IMR-90 (cell line): ENCODE data around the gene TRIO.

Experiments used
- BHLHE40 ChIP-seq: fragments of 150-350 bp; IDR thresholded peaks from 2 replicates; pipeline ENCODE4 v1.6.1; 2016; ENCODE audit warnings: mild to moderate bottlenecking, low read depth, low read length
- CEBPB ChIP-seq: IDR thresholded peaks from 2 replicates; pipeline ENCODE4 v1.6.1; 2012; ENCODE audit warnings: low read depth, low read length, improper control_type of control experiment
- ELK1 ChIP-seq: fragments of 150-350 bp; IDR thresholded peaks from 2 replicates; pipeline ENCODE4 v1.6.1; 2016; ENCODE audit warnings: low read depth, mild to moderate bottlenecking, low read length, moderate library complexity, borderline replicate concordance
- FOS ChIP-seq: fragments of 150-350 bp; IDR thresholded peaks from 2 replicates; pipeline ENCODE4 v1.6.1; 2016; ENCODE audit warnings: low read depth, low read length
- MAFK ChIP-seq: IDR thresholded peaks from 2 replicates; pipeline ENCODE4 v1.6.1; 2012; ENCODE audit warnings: low read depth, low read length, improper control_type of control experiment
- MAZ ChIP-seq: IDR thresholded peaks from 2 replicates; pipeline ENCODE4 v1.6.1; 2012; ENCODE audit warnings: low read depth, mild to moderate bottlenecking, low read length, improper control_type of control experiment, moderate library complexity, borderline replicate concordance
- MXI1 ChIP-seq: IDR thresholded peaks from 2 replicates; pipeline ENCODE4 v1.6.1; 2012; ENCODE audit warnings: low read depth, mild to moderate bottlenecking, low read length, moderate library complexity, borderline replicate concordance
- NFE2L2 ChIP-seq: fragments of 150-350 bp; IDR thresholded peaks from 2 replicates; pipeline ENCODE4 v1.6.1; 2016; ENCODE audit warnings: low read depth, mild to moderate bottlenecking, low read length
- POLR2A ChIP-seq: IDR thresholded peaks from 2 replicates; pipeline ENCODE4 v1.6.1; 2012; ENCODE audit warnings: mild to moderate bottlenecking, low read depth, low read length
- RAD21 ChIP-seq: IDR thresholded peaks from 2 replicates; pipeline ENCODE4 v1.6.1; 2012; ENCODE audit warnings: low read length, improper control_type of control experiment
- RCOR1 ChIP-seq: IDR thresholded peaks from 2 replicates; pipeline ENCODE4 v1.6.1; 2012; ENCODE audit warnings: mild to moderate bottlenecking, low read length, improper control_type of control experiment; ENCODE audit not compliant: insufficient replicate concordance
- RFX5 ChIP-seq: IDR thresholded peaks from 2 replicates; pipeline ENCODE4 v1.8.0; 2012; ENCODE audit warnings: low read depth, mild to moderate bottlenecking, low read length, moderate library complexity
- SMC3 ChIP-seq: fragments of 150-350 bp; IDR thresholded peaks from 2 replicates; pipeline ENCODE4 v1.6.1; 2016; ENCODE audit warnings: low read depth, mild to moderate bottlenecking, antibody characterized with exemption, low read length, moderate library complexity
- TF ChIP-seq, protein P1 (sequence below): conservative IDR thresholded peaks from 2 replicates; pipeline ENCODE4 v1.5.1; 2012; ENCODE audit warnings: mild to moderate bottlenecking, low read depth, low read length, improper control_type of control experiment

DNA sequence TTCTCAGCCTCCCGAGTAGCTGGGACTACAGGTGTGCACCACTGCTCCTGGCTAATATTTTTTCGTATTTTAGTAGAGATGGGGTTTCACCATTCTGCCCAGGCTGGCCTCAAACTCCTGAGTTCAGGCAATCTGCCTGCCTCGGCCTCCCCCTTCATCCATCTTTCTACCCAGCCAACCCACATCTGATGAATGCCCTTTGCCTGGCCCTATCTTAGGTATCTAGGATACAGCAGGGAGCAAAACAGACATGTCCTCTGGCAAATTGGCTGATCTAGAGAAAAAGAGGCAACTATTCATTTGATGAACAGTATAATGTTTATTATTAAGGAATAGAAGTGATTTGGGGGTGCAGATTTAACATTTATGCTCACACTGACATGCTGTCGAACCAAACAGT lies 123.0 kb downstream of the TRIO start:
- TF ChIP-seq, protein P1, sequence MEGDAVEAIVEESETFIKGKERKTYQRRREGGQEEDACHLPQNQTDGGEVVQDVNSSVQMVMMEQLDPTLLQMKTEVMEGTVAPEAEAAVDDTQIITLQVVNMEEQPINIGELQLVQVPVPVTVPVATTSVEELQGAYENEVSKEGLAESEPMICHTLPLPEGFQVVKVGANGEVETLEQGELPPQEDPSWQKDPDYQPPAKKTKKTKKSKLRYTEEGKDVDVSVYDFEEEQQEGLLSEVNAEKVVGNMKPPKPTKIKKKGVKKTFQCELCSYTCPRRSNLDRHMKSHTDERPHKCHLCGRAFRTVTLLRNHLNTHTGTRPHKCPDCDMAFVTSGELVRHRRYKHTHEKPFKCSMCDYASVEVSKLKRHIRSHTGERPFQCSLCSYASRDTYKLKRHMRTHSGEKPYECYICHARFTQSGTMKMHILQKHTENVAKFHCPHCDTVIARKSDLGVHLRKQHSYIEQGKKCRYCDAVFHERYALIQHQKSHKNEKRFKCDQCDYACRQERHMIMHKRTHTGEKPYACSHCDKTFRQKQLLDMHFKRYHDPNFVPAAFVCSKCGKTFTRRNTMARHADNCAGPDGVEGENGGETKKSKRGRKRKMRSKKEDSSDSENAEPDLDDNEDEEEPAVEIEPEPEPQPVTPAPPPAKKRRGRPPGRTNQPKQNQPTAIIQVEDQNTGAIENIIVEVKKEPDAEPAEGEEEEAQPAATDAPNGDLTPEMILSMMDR = no peak
- TF ChIP-seq NFE2L2 = no peak
- no peak for TF ChIP-seq POLR2A
- no peak for TF ChIP-seq MAZ
- TF ChIP-seq MAFK = no peak
- no peak for TF ChIP-seq SMC3
- no peak for TF ChIP-seq BHLHE40
- no peak for TF ChIP-seq ELK1
- TF ChIP-seq FOS = no peak
- no peak for TF ChIP-seq RFX5
- TF ChIP-seq CEBPB = no peak
- TF ChIP-seq RCOR1 = no peak
- no peak for TF ChIP-seq MXI1
- no peak for TF ChIP-seq RAD21
